ENCODE data around the gene RAB18.
"Not testable (repeated sequence)": the region's sequence is repeated elsewhere in the genome, so short reads cannot be mapped to it uniquely, and the experiment has no call there.

Gene RAB18

DNA sequence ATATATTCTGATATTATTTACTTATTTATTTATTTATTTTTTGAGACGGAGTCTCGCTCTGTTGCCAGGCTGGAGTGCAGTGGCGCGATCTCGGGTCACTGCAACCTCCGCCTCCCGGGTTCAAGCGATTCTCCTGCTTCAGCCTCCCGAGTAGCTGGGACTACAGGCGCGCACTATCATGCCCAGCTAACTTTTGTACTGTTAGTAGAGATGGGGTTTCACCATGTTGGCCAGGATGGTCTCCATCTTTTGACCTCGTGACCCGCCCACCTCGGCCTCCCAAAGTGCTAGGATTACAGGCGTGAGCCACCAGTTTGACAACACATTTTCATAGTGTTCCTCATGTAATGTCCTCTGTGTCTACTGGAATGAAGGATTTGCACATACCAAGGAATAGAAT lies 1.4 kb downstream of the RAB18 start:
- not testable (repeated sequence) for DNase-seq

GRCh38 chr10:27506280-27506679 lies 2.2 kb downstream of the RAB18 start:
- DNase-seq: no peak

DNA sequence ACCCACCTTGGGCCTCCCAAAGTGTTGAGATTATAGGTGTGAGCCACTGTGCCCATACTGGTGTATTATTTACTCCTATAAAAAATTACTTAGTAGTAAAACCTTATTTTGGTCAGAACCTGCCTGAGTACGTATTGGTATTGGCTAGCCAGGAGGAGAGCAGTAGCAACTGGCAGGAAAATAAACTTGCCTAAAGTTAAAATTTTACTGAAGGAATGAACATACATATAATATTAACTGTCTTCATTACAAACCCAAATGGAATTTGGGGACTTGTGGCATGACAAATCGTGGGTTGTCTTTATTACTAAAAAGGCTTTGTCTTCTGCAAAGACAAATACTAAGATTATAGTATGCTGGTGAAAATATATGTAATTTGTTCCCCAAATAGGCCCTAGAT lies 8.4 kb downstream of the RAB18 start:
- no peak for DNase-seq

GRCh38 chr10:27513451-27514191 lies 9.5 kb downstream of the RAB18 start:
- DNase-seq: no peak

DNA sequence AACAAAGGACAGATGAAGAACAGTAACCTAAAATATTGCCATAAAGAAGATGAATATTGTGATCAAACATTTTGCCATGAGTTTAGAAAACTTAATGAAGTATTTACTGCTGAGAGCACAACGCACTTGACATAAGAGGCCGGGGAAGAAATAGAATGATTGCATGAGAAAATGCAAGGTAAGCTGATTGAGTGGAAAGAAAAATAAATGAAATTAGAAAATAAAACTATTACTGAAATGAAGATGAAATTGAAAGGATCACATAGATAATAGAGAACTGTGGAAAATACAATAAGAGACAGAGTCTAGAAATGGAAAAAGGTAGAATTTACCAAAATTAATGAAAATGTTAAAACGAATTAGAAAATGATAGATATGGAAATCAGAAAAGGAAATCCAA lies 10.1 kb downstream of the RAB18 start:
- DNase-seq: no peak

DNA sequence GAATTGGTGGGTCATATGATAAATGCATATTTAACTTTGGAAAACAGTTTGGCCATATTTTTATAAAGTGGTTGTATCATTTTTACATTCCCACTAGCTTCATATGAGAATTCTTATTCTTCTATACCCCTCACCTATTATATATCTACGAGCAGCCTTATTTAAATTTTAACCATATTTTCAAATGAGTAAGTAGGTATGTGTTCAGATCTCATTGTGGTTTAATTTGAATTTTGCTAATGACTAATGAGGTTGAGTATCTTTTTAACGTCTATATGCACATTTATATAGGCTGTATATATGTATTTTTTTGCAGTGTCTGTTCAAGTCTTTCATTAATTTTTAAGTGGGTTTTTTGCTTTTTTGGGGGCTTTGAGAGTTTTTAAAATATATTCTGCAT lies 14.2 kb downstream of the RAB18 start:
- no peak for DNase-seq

DNA sequence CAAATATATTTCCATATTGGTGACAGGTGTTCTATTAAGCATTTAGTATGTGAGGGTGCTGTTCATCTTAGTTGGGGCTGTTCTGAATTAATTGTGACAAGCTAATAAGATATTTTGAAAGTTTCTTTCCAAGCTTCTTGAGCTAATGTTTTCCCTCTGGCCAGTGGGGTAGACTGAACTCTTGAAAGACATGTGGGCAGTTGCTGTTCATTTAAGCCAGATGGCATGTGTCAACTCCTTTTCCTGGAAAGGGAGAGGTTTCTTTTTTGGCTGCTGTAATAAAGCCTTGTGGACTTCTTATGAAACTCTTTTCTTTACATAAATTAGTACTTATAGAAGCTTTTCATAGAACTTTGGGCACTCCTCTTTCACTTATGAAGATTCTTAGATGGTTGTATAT lies 21.7 kb downstream of the RAB18 start:
- DNase-seq: peak; percentile 1 to 37

DNA sequence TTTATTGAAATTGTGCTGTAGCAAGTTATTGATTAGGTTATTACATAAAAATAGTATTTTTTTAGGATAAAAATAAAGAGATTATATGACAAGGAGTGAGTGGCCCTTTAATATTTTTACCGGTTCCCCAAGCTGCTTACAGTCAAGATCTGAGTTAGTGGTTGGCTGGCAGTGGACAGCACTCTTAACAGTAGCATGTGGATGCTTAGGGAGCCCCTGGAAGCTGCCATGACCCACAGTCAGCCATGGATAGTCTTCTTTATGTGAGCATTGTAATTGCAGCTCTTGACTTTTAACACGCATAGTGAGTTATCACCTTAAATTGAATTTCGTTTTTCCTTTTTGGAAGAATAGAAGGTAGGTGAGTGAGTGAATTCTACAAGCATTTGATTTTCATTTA lies 22.1 kb downstream of the RAB18 start:
- DNase-seq: no peak

DNA sequence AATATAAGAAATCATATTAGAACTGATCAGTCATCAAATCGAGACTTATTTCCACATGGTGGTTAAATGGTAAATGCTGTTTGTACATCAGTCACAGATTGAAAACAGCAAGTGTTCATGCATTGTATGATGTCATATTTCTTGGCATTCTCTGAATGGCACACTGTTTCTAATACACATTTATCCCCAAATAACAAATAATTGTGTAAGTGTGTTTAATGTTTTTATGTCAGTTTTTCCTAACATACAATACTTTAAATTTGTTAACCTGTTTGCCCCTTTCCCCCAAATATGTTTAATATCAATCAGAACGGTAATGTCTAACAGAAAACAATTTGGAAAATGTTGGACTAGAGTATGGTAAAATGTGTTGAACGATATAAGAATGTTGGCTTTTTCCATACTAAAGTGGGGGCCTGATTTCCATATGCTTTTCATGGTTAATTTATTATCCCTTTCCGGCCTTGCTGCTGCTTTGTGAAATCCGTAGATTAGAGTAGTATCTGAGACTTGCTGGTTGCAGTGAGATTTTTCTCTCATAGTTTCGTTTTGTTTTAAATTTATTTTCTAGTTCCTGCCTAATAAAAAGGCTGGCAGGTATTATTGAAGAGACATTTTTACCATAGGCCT lies 23.7 kb downstream of the RAB18 start:
- DNase-seq: no peak

GRCh38 chr10:27529010-27529783 lies 25.1 kb downstream of the RAB18 start:
- DNase-seq: no peak

DNA sequence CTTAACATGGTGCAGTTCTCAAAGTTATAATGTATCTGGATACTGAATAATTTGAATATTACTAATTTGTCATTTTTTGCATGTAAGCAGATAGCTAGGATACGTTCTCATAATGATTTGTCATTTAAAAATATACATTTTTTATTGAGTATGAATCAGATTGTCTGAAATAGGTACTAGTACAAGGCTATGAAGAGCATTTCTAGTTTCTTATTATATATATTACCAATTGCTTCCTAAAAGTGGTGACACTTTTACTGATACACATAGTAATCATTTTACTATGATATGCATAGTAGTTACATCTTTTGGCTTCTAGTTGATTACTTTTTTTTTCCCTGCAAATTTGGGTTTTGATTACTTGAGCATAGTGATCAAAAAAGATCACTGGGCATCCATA lies 26.4 kb downstream of the RAB18 start:
- DNase-seq: no peak

DNA sequence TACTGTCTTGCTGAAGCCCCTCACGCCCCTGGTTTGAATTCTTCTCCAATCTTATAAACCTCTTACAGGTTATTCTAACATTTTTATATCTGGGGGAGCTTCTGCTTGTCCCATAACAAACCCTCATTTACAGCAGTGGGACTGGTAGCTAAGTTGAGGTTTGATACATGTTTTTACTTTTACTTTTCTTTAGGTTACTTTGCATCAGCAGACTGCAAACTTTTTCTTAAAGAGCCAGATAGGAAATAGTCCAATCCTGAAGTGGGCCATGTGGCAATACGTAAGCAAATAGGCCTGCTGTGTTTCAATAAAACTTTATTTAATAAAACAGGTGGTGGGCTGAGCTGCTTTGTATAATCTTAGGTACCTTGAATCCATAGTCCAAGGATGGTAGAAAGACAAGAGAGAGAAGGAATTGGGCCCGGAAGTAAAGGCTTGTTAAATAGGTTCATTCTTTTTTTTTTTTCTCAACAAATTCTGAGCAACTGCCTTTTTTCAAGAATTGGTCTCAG lies 27.3 kb downstream of the RAB18 start:
- DNase-seq: no peak

DNA sequence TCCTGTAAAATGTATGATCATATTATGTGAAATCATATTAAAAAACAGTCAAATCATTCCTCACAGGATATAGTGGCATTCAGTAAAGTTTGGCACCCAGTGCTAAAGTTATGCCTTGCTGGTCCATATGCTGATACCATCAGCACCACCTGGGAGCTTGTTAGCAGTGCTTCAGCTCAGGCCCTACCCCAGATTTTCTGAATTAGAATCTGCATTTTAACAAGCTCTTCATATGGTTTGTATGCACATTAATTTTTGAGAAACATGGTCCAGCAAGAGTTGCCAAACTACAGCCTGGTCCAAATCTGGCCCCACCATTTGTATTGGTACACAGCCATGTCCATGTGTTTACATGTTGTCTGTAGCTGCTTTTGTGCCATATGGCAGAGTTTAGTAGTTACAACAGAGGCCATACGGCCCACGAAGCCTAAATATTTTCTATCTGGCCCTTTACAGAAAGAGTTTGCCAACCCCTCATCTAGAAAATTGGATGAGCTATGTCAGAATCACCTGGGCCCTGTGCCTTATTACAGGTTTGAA lies 30.1 kb downstream of the RAB18 start:
- DNase-seq: no peak

- no peak for DNase-seq
These were observed 31.2 kb downstream of the RAB18 start for GRCh38 chr10:27535317-27535716.

DNA sequence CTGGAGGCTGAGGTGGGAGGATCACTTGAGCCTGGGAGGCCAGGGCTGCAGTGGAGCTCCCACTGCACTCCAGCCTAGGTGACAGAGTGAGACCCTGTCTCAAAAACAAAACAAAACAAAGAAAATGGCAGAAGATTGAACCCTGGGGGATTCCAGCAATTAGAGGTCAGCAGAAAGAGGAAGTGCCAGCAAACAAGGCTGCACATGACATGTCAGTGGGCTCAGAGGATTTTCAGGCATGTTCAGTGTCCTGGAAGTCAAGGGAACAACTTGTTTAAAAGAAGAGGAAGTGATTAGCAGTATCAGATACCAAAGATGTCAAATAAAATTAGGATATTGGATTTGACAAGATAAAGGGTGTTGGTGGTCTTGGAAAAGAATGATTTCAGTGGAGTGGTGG lies 32.3 kb downstream of the RAB18 start:
- no peak for DNase-seq

DNA sequence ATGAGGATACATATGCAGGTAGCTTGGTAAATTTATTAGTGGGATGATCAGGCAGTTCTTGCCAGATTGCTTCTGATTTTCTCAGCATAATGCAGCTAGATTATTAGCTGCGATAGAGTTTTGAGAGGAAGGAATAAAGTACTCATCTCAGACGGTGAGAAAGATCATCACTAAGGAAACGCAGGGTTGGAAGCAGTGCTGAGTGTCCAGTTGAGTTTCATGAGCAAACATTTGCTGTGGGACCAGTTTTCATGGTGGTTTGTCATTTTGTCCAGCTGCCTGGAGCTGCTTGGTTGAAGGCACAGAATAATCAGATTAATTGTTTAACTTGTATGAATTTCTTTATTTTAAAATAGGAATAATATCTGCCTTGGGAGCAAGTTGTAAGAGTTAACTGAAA lies 33.1 kb downstream of the RAB18 start:
- DNase-seq: no peak

GRCh38 chr10:27537787-27538186 lies 33.7 kb downstream of the RAB18 start:
- DNase-seq: no peak

GRCh38 chr10:27540672-27541071 lies 36.6 kb downstream of the RAB18 start:
- no peak for DNase-seq

- no peak for DNase-seq
These were observed 38.0 kb downstream of the RAB18 start for GRCh38 chr10:27541796-27542729.

GRCh38 chr10:27542812-27543211 lies 38.7 kb downstream of the RAB18 start:
- DNase-seq: no peak

DNA sequence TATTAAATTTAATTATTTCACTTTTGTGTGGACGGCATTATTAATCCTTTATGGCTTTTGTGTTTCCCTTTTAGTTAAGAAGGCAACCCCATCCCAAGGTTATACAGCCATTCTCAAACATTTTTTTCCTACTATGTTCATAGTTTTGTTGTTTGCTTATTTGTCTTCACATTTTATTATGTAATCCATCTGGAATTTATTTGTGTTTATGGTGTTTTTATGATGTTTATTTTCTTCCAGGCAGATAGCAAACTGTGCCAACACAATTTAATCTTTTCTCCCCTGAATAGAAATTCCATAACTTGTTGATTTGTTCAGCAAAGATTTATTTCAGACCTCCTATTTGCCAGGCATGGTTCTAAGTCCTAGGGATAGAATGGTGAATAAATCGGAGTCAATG lies 42.9 kb downstream of the RAB18 start:
- no peak for DNase-seq

DNA sequence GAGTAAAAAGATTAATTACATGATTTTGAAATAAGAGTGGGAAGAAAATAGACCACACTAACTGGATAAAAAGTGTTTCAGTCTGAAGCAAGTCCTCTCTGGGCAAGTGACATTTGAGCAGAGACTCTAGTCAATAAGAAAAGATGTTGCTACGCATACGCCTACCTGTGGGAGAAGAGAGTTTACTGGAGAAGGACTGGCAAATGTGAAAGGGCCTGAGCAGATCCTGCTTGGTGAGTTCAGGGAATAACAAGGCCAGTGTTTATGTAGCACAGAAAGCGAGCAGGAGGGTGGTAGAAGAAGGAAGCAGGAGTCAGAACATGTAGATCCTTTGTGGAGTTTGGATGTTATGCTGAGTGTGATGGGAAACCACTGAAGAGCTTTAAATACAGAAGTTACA lies 43.4 kb downstream of the RAB18 start:
- DNase-seq: no peak

Data from NCI-H524 (cell line).